Measurements from ENCODE around the gene BCAS3.

GRCh38 chr17:61325382-61326073 lies 647.9 kb downstream of the BCAS3 start:
- TF ChIP-seq CTCF (conservative IDR thresholded peaks at IDR 0.05): no peak
- TF ChIP-seq ZFX (IDR thresholded peaks at IDR 0.05): no peak

Data from C4-2B (cell line).